ENCODE data around the gene RBFOX2. TPM values are rescaled to one million over a fixed set of nuclear protein-coding genes. Genes with fewer than 3 reads are reported as not detected.

Gene RBFOX2
- total RNA-seq, 2 experiments from 2014 or later: 54.3 to 78.7 TPM

GRCh38 chr22:35761037-35761436 lies 267.6 kb downstream of the RBFOX2 start:
- TF ChIP-seq EZH2phosphoT487 (IDR thresholded peaks at IDR 0.05; ENCODE audit: borderline replicate concordance, low read depth, low read length) (no peak), CTCF (conservative IDR thresholded peaks at IDR 0.05; ENCODE audit: low read length) (peak; percentile 78)
- BruUV-seq (replicated peaks): no TSS peak

GRCh38 chr22:35758394-35758793 lies 270.2 kb downstream of the RBFOX2 start:
- no peaks in the 10 kb centered on the region for H3K9me2 ChIP-seq (ENCODE audit: insufficient read depth, low read length)
- no peak for DNase-seq (ENCODE audit: low spot score)
- H3K27ac ChIP-seq (ENCODE audit: low read depth, low read length, poor library complexity, severe bottlenecking): no peak overlapping the region
- TF ChIP-seq EZH2phosphoT487 (IDR thresholded peaks at IDR 0.05; ENCODE audit: borderline replicate concordance, low read depth, low read length) (no peak), CTCF (conservative IDR thresholded peaks at IDR 0.05; ENCODE audit: low read length) (no peak)
- ChIA-PET CTCF (ENCODE audit: unreplicated experiment) (no interaction called here), POLR2A (no interaction called here)
- H3K36me3 ChIP-seq (ENCODE audit: insufficient read depth, low read length): peaks cover 83% of the 10 kb centered on the region
- BruUV-seq (replicated peaks): no TSS peak
- H4K20me1 ChIP-seq (ENCODE audit: insufficient read depth, low read length): no peaks in the 10 kb centered on the region
- H3K4me3 ChIP-seq (ENCODE audit: low read depth, low read length, poor library complexity, severe bottlenecking): no peak overlapping the region
- H3K79me2 ChIP-seq (ENCODE audit: insufficient read depth, low read depth, low read length): no peaks in the 10 kb centered on the region; the same call in 1 of the 2 replicates
- H3K4me1 ChIP-seq (ENCODE audit: insufficient read depth, low read length, poor library complexity, severe bottlenecking): peaks cover 55% of the 10 kb centered on the region
- no peak overlapping the region for H2AFZ ChIP-seq (ENCODE audit: low read length)
- H3K4me2 ChIP-seq (ENCODE audit: low read length): no peak overlapping the region
- intact Hi-C loops (cut with micrococcal nuclease; ENCODE audit: unreplicated experiment): no loop called here
- H3K9me3 ChIP-seq (ENCODE audit: low read length): no peaks in the 10 kb centered on the region

More at GRCh38 chr22:35761037-35761436, 267.6 kb downstream of the RBFOX2 start:
- Histone ChIP-seq H3K36me3 (ENCODE audit: insufficient read depth, low read length) (peaks cover 71% of the 10 kb centered on the region), H3K4me1 (ENCODE audit: insufficient read depth, low read length, poor library complexity, severe bottlenecking) (peaks cover 29% of the 10 kb centered on the region), H3K9me3 (ENCODE audit: low read length) (no peaks in the 10 kb centered on the region; the same call in 1 of the 2 replicates), H3K79me2 (ENCODE audit: insufficient read depth, low read depth, low read length) (no peaks in the 10 kb centered on the region), H2AFZ (ENCODE audit: low read length) (no peak overlapping the region), H4K20me1 (ENCODE audit: insufficient read depth, low read length) (no peaks in the 10 kb centered on the region), H3K27ac (ENCODE audit: low read depth, low read length, poor library complexity, severe bottlenecking) (no peak overlapping the region), H3K4me3 (ENCODE audit: low read depth, low read length, poor library complexity, severe bottlenecking) (no peak overlapping the region), H3K4me2 (ENCODE audit: low read length) (no peak overlapping the region), H3K9me2 (ENCODE audit: insufficient read depth, low read length) (no peaks in the 10 kb centered on the region)
- intact Hi-C loops (cut with micrococcal nuclease; ENCODE audit: unreplicated experiment): loop anchor here (2.0 to 10.0 kb wide), 2 partner anchors 160 to 364 kb away; no protein-coding TSS in a partner anchor
- ChIA-PET POLR2A (no interaction called here), CTCF (ENCODE audit: unreplicated experiment) (interaction anchor here (1.0 kb wide), 1 partner anchor 77 kb away, joined by 3 read pairs; no protein-coding TSS in a partner anchor)
- no peak for DNase-seq (ENCODE audit: low spot score)

GRCh38 chr22:35756722-35757121 lies 271.9 kb downstream of the RBFOX2 start:
- Histone ChIP-seq H2AFZ (ENCODE audit: low read length) (no peak overlapping the region), H3K4me3 (ENCODE audit: low read depth, low read length, poor library complexity, severe bottlenecking) (no peak overlapping the region), H3K27ac (ENCODE audit: low read depth, low read length, poor library complexity, severe bottlenecking) (peak overlapping the region; percentile 27), H3K79me2 (ENCODE audit: insufficient read depth, low read depth, low read length) (no peaks in the 10 kb centered on the region; the same call in 1 of the 2 replicates), H3K9me2 (ENCODE audit: insufficient read depth, low read length) (no peaks in the 10 kb centered on the region), H3K9me3 (ENCODE audit: low read length) (no peaks in the 10 kb centered on the region), H3K4me1 (ENCODE audit: insufficient read depth, low read length, poor library complexity, severe bottlenecking) (peaks cover 72% of the 10 kb centered on the region), H3K36me3 (ENCODE audit: insufficient read depth, low read length) (peaks cover 77% of the 10 kb centered on the region), H3K4me2 (ENCODE audit: low read length) (peak overlapping the region; percentile 36), H4K20me1 (ENCODE audit: insufficient read depth, low read length) (no peaks in the 10 kb centered on the region)
- no peak for DNase-seq (ENCODE audit: low spot score)
- intact Hi-C loops (cut with micrococcal nuclease; ENCODE audit: unreplicated experiment): no loop called here
- no TSS peak for BruUV-seq (replicated peaks)
- TF ChIP-seq CTCF (conservative IDR thresholded peaks at IDR 0.05; ENCODE audit: low read length) (no peak), EZH2phosphoT487 (IDR thresholded peaks at IDR 0.05; ENCODE audit: borderline replicate concordance, low read depth, low read length) (no peak)
- ChIA-PET CTCF (ENCODE audit: unreplicated experiment) (no interaction called here), POLR2A (interaction anchor here (0.7 to 2.5 kb wide), 3 partner anchors 10 to 79 kb away, joined by 4 to 12 read pairs (median 7); no protein-coding TSS in a partner anchor)

Measured in OCI-LY7 (cell line).